ENCODE measurements around the gene SPRY4.
A peak's percentile ranks its signal among the peaks of the same experiment; 100 is the strongest.
"Not testable (repeated sequence)": the region's sequence is repeated elsewhere in the genome, so short reads cannot be mapped to it uniquely, and the experiment has no call there.

The SPRY4 gene

GRCh38 chr5:142324871-142325724, at the start of gene SPRY4:
Gene SPRY4 (minus strand): TSS chr5:142325021. CDS start chr5:142315108, 9,913 bp downstream.
- peak; percentile 80 to 87 (median 86) for DNase-seq (ENCODE audit: low read depth in 3 of 3)

- DNase-seq (ENCODE audit: low read depth in 3 of 3): no peak
Observed at GRCh38 chr5:142368529-142368928, 43.7 kb upstream of the SPRY4 start.

DNA sequence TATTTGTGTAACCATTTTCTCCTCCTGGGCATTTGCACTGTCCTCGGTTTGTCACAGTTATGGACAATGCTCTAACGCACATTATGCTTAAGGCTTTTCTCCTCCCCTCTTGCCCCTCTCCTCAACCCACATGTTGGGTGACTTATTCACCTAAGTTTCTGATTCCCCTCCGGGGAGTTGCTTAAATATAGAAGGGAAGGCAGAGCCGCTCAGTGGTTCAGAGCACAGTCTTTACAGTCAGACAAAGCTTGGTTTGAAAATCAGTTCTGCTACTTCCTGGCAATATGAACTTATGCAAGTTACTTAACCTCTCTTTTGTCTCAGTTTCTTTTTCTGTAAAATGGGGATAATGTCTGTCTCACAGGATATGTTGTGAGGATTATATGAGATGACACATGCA, 41.2 kb upstream of the SPRY4 start:
- no peak for DNase-seq (ENCODE audit: low read depth in 3 of 3)

GRCh38 chr5:142364251-142365145, 39.7 kb upstream of the SPRY4 start:
- DNase-seq (ENCODE audit: low read depth in 3 of 3): no peak

DNA sequence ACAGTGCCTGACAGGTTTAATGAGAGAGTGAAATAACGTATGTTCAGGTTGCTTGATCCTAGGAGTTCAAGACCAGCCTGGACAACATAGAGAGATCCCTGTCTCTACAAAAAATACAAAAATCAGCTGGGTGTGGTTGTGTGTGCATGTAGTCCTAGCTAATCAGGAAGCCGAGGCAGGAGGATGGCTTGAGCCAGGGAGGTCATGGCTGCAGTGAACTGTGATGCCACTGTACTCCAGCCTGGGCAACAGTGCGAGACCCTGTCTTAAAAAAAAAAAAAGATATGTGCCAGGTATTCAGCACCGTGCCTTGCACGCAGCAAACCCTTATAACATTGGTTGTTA, 38.8 kb upstream of the SPRY4 start:
- DNase-seq (ENCODE audit: low read depth in 3 of 3): no peak

DNA sequence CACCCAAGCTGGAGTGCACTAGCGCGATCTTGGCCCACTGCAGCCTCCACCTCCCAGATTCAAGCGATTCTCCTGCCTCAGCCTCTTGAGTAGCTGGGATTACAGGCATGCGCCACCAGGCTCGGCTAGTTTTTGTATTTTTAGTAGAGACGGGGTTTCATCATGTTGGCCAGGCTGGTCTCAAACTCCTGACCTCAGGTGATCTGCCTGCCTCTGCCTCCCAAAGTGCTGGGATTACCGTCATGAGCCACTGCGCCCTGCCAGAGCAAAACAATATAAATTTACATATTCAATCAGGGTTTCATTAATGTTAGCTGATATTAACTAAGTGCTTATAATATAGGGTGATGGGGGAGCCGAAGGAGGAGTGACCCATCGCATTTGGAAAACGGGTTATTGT, 37.4 kb upstream of the SPRY4 start:
- not testable (repeated sequence) for DNase-seq (ENCODE audit: low read depth in 3 of 3)

GRCh38 chr5:142360607-142361120, 35.8 kb upstream of the SPRY4 start:
- DNase-seq (ENCODE audit: low read depth in 3 of 3): no peak

DNA sequence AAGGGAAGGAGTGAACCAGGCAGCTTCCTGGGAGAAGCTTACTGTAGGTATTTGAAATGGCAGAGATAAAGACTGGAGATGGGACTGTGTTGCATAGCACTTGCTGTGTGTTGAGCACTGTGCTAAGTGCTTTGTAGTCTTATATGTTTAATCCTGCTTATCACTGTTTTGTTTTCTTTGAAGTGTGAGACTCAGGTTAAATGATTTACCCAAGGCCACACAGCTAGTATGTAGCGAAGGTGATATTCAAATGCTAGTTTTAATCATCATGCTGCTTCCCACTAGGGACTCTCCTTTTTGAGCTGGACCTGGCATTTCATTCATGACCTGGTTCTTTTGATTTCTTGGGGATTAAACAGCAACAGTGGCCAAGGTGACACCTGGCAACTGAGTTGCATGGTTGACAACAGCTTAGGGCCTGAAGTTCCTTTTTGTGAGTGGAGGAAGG, 35.3 kb upstream of the SPRY4 start:
- no peak for DNase-seq (ENCODE audit: low read depth in 3 of 3)

DNA sequence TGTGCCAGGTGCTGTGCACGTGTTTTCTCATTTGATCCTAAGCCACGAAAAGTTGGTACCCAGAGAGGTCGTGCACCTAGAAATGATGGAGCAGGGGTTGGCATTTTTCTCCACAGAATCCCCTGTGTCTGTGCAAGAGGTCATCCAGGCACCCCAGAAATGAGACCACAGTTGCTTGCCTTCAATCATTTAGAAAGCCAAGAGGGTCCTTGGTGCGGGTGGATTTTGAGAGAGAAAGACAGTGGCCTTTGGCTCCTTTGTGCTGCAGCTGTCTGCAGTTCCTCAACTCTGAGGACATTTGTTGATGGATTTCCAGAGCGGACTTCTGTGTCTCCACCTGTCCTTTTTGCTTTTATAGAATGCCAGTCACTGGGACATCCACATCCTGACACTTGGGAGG, 33.8 kb upstream of the SPRY4 start:
- no peak for DNase-seq (ENCODE audit: low read depth in 3 of 3)

- no peak for DNase-seq (ENCODE audit: low read depth in 3 of 3)
Observed at GRCh38 chr5:142358121-142358520, 33.3 kb upstream of the SPRY4 start.

GRCh38 chr5:142357469-142358090, 32.8 kb upstream of the SPRY4 start:
- no peak for DNase-seq (ENCODE audit: low read depth in 3 of 3)

- DNase-seq (ENCODE audit: low read depth in 3 of 3): peak; percentile 77 to 85 (median 82)
Observed at GRCh38 chr5:142356716-142357468, 32.1 kb upstream of the SPRY4 start.

DNA sequence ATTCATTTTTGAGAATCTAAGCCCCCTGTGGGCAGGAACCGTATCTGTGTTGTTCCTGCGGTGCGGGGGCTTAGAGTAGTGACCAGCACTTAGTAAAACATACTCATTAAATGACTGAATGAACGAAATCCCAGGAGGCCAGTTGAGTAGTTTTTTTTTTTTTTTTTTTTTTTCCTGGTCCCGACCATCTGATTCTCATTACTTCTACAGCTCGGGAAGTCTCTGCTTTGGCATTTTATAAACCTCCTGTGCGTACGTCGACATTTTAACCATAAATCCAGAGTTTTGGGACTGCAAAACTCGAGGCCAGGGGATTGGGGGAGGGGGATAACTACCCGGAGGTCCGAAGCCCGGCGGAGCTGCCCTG, 31.5 kb upstream of the SPRY4 start:
- DNase-seq (ENCODE audit: low read depth in 3 of 3): no peak

DNA sequence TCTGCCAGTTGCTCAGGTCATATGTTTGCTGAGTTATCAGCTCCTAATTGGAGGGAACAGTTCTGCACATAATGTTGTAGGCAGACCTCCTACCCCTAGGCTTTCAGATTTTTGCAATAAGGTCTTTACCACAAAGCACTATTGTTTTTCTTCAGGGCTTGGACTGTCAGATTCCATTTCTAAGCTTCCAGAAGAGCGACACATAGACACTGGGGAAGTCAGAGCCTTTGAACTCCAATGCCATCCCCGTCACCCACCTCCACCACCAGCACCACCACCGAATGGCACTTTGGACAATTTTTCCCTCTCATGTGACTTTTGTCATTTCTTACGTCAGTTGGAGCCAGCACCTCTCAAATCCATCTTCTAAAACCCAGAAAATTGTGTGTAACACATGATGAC, 28.3 kb upstream of the SPRY4 start:
- DNase-seq (ENCODE audit: low read depth in 3 of 3): no peak

- DNase-seq (ENCODE audit: low read depth in 3 of 3): no peak
Observed at GRCh38 chr5:142350021-142350420, 25.2 kb upstream of the SPRY4 start.

GRCh38 chr5:142346706-142347105, 21.9 kb upstream of the SPRY4 start:
- no peak for DNase-seq (ENCODE audit: low read depth in 3 of 3)

- DNase-seq (ENCODE audit: low read depth in 3 of 3): not testable (repeated sequence)
Observed at GRCh38 chr5:142344915-142345314, 20.1 kb upstream of the SPRY4 start.

- no peak for DNase-seq (ENCODE audit: low read depth in 3 of 3)
Observed at GRCh38 chr5:142343531-142343930, 18.7 kb upstream of the SPRY4 start.

DNA sequence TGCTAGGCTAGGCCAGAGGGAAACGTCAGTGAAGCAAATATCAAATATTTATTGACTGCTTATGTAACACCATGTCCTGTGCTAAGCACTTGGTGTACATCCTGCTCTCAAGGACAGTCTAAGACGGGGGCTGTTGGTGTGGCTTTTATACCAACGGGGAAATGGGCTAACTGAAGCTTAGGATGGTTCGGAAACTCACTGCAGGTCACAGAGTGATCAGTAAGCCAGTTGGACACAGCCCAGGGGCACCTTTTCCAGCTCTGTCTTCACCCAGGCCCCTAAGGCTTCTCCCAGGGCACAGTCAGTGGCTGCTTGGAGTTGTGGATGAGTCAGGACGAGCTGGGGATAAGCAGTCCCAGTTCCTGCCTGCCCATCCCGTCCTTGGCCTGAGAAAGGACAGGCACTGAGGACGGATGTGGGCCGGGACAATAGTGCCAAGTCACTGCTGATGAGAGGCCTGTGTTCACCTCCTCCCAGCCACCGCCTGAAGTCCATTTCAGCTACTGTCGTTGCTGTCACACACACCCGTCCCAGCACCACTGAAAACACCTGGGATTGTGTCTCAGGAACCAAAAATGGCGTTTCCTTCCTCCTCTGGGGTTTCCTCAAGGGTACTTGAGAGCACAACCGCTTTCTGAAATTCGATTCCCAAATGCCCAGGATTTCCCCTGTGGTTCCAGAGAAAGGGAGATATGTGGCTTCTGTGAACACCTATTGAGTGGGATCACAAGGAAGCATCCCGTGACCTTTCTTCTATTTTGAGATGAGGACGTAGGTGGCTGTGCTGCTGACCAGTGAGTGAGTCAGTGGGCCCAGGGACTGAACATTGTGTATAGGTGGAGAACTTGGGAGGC, 17.5 kb upstream of the SPRY4 start:
- DNase-seq (ENCODE audit: low read depth in 3 of 3): no peak

- DNase-seq (ENCODE audit: low read depth in 3 of 3): no peak
Observed at GRCh38 chr5:142339781-142340180, 15.0 kb upstream of the SPRY4 start.
